Subcutaneous abdominal adipose tissue (tissue), 5 donors: ENCODE data around the gene PDE1A.

Source experiments
- H3K27ac ChIP-seq: one replicate; pipeline ENCODE4 v1.7.0; 2013; ENCODE audit warnings: low read depth, mild to moderate bottlenecking, inconsistent platforms, low read length, moderate library complexity
- H3K27me3 ChIP-seq, 5 donors: one replicate each; pipeline ENCODE4 v1.7.0; 2013; ENCODE audit warnings: low read length in 5 of 5, inconsistent platforms in 1 of 5; ENCODE audit not compliant: control insufficient read depth in 5 of 5, insufficient read depth in 4 of 5
- H3K36me3 ChIP-seq, 5 donors: one replicate each; pipeline ENCODE4 v1.7.0; 2013; ENCODE audit warnings: low read length in 5 of 5; ENCODE audit not compliant: control insufficient read depth in 5 of 5, insufficient read depth in 5 of 5
- H3K4me1 ChIP-seq, 5 donors: one replicate each; pipeline ENCODE4 v1.7.0; 2013; ENCODE audit warnings: low read length in 5 of 5, mild to moderate bottlenecking in 3 of 5, moderate library complexity in 1 of 5; ENCODE audit not compliant: control insufficient read depth in 5 of 5, insufficient read depth in 5 of 5
- H3K4me3 ChIP-seq, 5 donors: one replicate each; pipeline ENCODE4 v1.7.0; 2013; ENCODE audit warnings: low read length in 5 of 5, low read depth in 1 of 5
- H3K9ac ChIP-seq, 5 donors: one replicate each; pipeline ENCODE4 v1.7.0; 2013; ENCODE audit warnings: low read length in 5 of 5, mild to moderate bottlenecking in 4 of 5, moderate library complexity in 3 of 5
- H3K9me3 ChIP-seq, 5 donors: one replicate each; pipeline ENCODE4 v1.7.0; 2013; ENCODE audit warnings: low read length in 5 of 5; ENCODE audit not compliant: control insufficient read depth in 5 of 5
- donor health status: healthy.
- donor health status: healthy.
- donor health status: healthy.
- donor health status: healthy.
- donor health status: healthy.

PDE1A gene

GRCh38 chr2:182266909-182267308 lies 159.9 kb downstream of the PDE1A start:
- Histone ChIP-seq H3K36me3 (no peaks in the 10 kb centered on the region), H3K9ac (no peak overlapping the region), H3K4me3 (no peak overlapping the region), H3K9me3 (no peaks in the 10 kb centered on the region), H3K27ac (no peak overlapping the region), H3K4me1 (peaks cover 0 to 9% (median 3%) of the 10 kb centered on the region in 5 donors), H3K27me3 (no peaks in the 10 kb centered on the region)

GRCh38 chr2:182265718-182266117 lies 161.1 kb downstream of the PDE1A start:
- Histone ChIP-seq H3K9me3 (no peaks in the 10 kb centered on the region), H3K4me3 (no peak overlapping the region), H3K9ac (no peak overlapping the region), H3K4me1 (peaks cover 0 to 9% (median 3%) of the 10 kb centered on the region in 5 donors), H3K36me3 (no peaks in the 10 kb centered on the region), H3K27ac (no peak overlapping the region), H3K27me3 (no peaks in the 10 kb centered on the region)

- peaks cover 0 to 6% (median 3%) of the 10 kb centered on the region in 5 donors for H3K4me1 ChIP-seq
- H3K9ac ChIP-seq, result no peak overlapping the region
- no peak overlapping the region for H3K27ac ChIP-seq
- no peak overlapping the region for H3K4me3 ChIP-seq
- H3K9me3 ChIP-seq, result no peaks in the 10 kb centered on the region
- no peaks in the 10 kb centered on the region for H3K27me3 ChIP-seq
- no peaks in the 10 kb centered on the region for H3K36me3 ChIP-seq
Measured at GRCh38 chr2:182261860-182262387, 164.9 kb downstream of the PDE1A start.

GRCh38 chr2:182259629-182260150 lies 167.1 kb downstream of the PDE1A start:
- H3K36me3 ChIP-seq, result no peaks in the 10 kb centered on the region
- no peak overlapping the region for H3K9ac ChIP-seq
- no peak overlapping the region for H3K4me3 ChIP-seq
- no peaks in the 10 kb centered on the region for H3K27me3 ChIP-seq
- H3K4me1 ChIP-seq, result no peaks in the 10 kb centered on the region
- no peak overlapping the region for H3K27ac ChIP-seq
- no peaks in the 10 kb centered on the region for H3K9me3 ChIP-seq

- Histone ChIP-seq H3K27me3 (no peaks in the 10 kb centered on the region), H3K4me3 (no peak overlapping the region), H3K36me3 (no peaks in the 10 kb centered on the region), H3K4me1 (peaks cover 0 to 7% (median 4%) of the 10 kb centered on the region in 5 donors), H3K9ac (no peak overlapping the region), H3K27ac (no peak overlapping the region), H3K9me3 (no peaks in the 10 kb centered on the region)
Measured at GRCh38 chr2:182252534-182252933, 174.3 kb downstream of the PDE1A start.

- Histone ChIP-seq H3K27ac (no peak overlapping the region), H3K9ac (no peak overlapping the region), H3K36me3 (no peaks in the 10 kb centered on the region), H3K27me3 (no peaks in the 10 kb centered on the region), H3K4me1 (peaks cover 0 to 7% (median 4%) of the 10 kb centered on the region in 5 donors), H3K9me3 (no peaks in the 10 kb centered on the region), H3K4me3 (no peak overlapping the region)
Measured at GRCh38 chr2:182248898-182249297, 177.9 kb downstream of the PDE1A start.

GRCh38 chr2:182248362-182248761 lies 178.5 kb downstream of the PDE1A start:
- Histone ChIP-seq H3K27ac (no peak overlapping the region), H3K4me1 (peaks cover 0 to 7% (median 4%) of the 10 kb centered on the region in 5 donors), H3K27me3 (no peaks in the 10 kb centered on the region), H3K36me3 (no peaks in the 10 kb centered on the region), H3K9ac (no peak overlapping the region), H3K9me3 (no peaks in the 10 kb centered on the region), H3K4me3 (no peak overlapping the region)

GRCh38 chr2:182247831-182248230 lies 179.0 kb downstream of the PDE1A start:
- H3K9ac ChIP-seq, result no peak overlapping the region
- H3K36me3 ChIP-seq, result no peaks in the 10 kb centered on the region
- H3K4me1 ChIP-seq, result peaks cover 0 to 7% (median 4%) of the 10 kb centered on the region in 5 donors
- H3K27me3 ChIP-seq, result no peaks in the 10 kb centered on the region
- H3K9me3 ChIP-seq, result no peaks in the 10 kb centered on the region
- H3K4me3 ChIP-seq, result no peak overlapping the region
- H3K27ac ChIP-seq, result no peak overlapping the region

- Histone ChIP-seq H3K27ac (no peak overlapping the region), H3K9me3 (no peaks in the 10 kb centered on the region), H3K9ac (no peak overlapping the region)
Measured at GRCh38 chr2:182245963-182246362, 180.9 kb downstream of the PDE1A start.

GRCh38 chr2:182242609-182243008 lies 184.2 kb downstream of the PDE1A start:
- H3K27ac ChIP-seq, result no peak overlapping the region
- H3K4me1 ChIP-seq, result peaks cover 0 to 9% (median 6%) of the 10 kb centered on the region in 5 donors
- no peak overlapping the region for H3K4me3 ChIP-seq
- no peak overlapping the region for H3K9ac ChIP-seq
- H3K27me3 ChIP-seq, result no peaks in the 10 kb centered on the region
- H3K36me3 ChIP-seq, result no peaks in the 10 kb centered on the region
- no peaks in the 10 kb centered on the region for H3K9me3 ChIP-seq

More at GRCh38 chr2:182245963-182246362, 180.9 kb downstream of the PDE1A start:
- no peak overlapping the region for H3K4me3 ChIP-seq
- H3K27me3 ChIP-seq, result no peaks in the 10 kb centered on the region
- H3K36me3 ChIP-seq, result no peaks in the 10 kb centered on the region
- H3K4me1 ChIP-seq, result peaks cover 0 to 11% (median 7%) of the 10 kb centered on the region in 5 donors
